Dedifferentiated amniotic fluid mesenchymal stem cell (primary cell): Measurements from ENCODE around the gene TBCB.
A peak's percentile ranks its signal among the peaks of the same experiment; 100 is the strongest.
"Not testable (repeated sequence)": the region's sequence is repeated elsewhere in the genome, so short reads cannot be mapped to it uniquely, and the experiment has no call there.

ENCODE experiments used
- DNase-seq: peaks from one replicate; pipeline ENCODE4 v3.0.0-alpha.2; 2016; ENCODE audit errors: extremely low spot score

The TBCB gene

GRCh38 chr19:36134867-36135266, 19.6 kb downstream of the TBCB start:
- not testable (repeated sequence) for DNase-seq

- peak; percentile 61 for DNase-seq
Measured at GRCh38 chr19:36136964-36137686, 21.9 kb downstream of the TBCB start.

GRCh38 chr19:36139120-36139472, 23.8 kb downstream of the TBCB start:
- no peak for DNase-seq

- DNase-seq, result peak; percentile 93
Measured at GRCh38 chr19:36139473-36140303, 24.4 kb downstream of the TBCB start, which contains the start of gene CAPNS1. CAPNS1 (plus strand) TSS chr19:36140066; CDS start chr19:36141012, 946 bp downstream.

- no peak for DNase-seq
Measured at GRCh38 chr19:36140304-36141038, 25.2 kb downstream of the TBCB start.

GRCh38 chr19:36141039-36141927, 26.0 kb downstream of the TBCB start:
- DNase-seq, result peak; percentile 64

GRCh38 chr19:36142046-36142445, 26.8 kb downstream of the TBCB start:
- no peak for DNase-seq

- DNase-seq, result no peak
Measured at GRCh38 chr19:36142496-36142895, 27.2 kb downstream of the TBCB start.

- no peak for DNase-seq
Measured at GRCh38 chr19:36144624-36145023, 29.4 kb downstream of the TBCB start.

GRCh38 chr19:36149673-36150406, 34.6 kb downstream of the TBCB start:
- DNase-seq, result no peak

GRCh38 chr19:36150586-36150985, 35.3 kb downstream of the TBCB start:
- DNase-seq, result no peak

GRCh38 chr19:36151144-36152018, 36.1 kb downstream of the TBCB start:
- no peak for DNase-seq

GRCh38 chr19:36152019-36152351, 36.7 kb downstream of the TBCB start:
- no peak for DNase-seq

- no peak for DNase-seq
Measured at GRCh38 chr19:36152352-36153091, 37.3 kb downstream of the TBCB start, which contains the start of gene COX7A1. COX7A1 (minus strand) TSS chr19:36152447; CDS start chr19:36152407, 40 bp downstream.

GRCh38 chr19:36153126-36153525, 37.9 kb downstream of the TBCB start:
- DNase-seq, result no peak

- no peak for DNase-seq
Measured at GRCh38 chr19:36160821-36161596, 45.7 kb downstream of the TBCB start.

GRCh38 chr19:36163813-36164212, 48.5 kb downstream of the TBCB start:
- no peak for DNase-seq

- no peak for DNase-seq
Measured at GRCh38 chr19:36169084-36169760, 54.0 kb downstream of the TBCB start.
